Measurements from ENCODE around the gene FHDC1.

FHDC1 gene

GRCh38 chr4:152928286-152928685, 7.8 kb upstream of the FHDC1 start:
- no peaks in the 10 kb centered on the region for H3K27me3 ChIP-seq (ENCODE audit: control insufficient read depth, insufficient read depth, low read length, poor library complexity, severe bottlenecking)
- H3K4me1 ChIP-seq (ENCODE audit: control insufficient read depth, insufficient read depth, low read length): peaks cover 21% of the 10 kb centered on the region
- H3K27ac ChIP-seq (ENCODE audit: insufficient read depth, low read depth, low read length, poor library complexity, severe bottlenecking): no peak overlapping the region
- no peak overlapping the region for H3K4me3 ChIP-seq (ENCODE audit: insufficient read depth, low read depth, low read length)
- no peaks in the 10 kb centered on the region for H3K9me3 ChIP-seq (ENCODE audit: control insufficient read depth, low read length)
- WGBS, 2 experiments: 97% methylated on average over 4 of the region's 4 CpGs
- no peaks in the 10 kb centered on the region for H3K36me3 ChIP-seq (ENCODE audit: control insufficient read depth, insufficient read depth, low read length)

- Histone ChIP-seq H3K4me3 (ENCODE audit: insufficient read depth, low read depth, low read length) (no peak overlapping the region), H3K27me3 (ENCODE audit: control insufficient read depth, insufficient read depth, low read length, poor library complexity, severe bottlenecking) (peaks cover 10% of the 10 kb centered on the region), H3K4me1 (ENCODE audit: control insufficient read depth, insufficient read depth, low read length) (peaks cover 21% of the 10 kb centered on the region), H3K9me3 (ENCODE audit: control insufficient read depth, low read length) (no peaks in the 10 kb centered on the region), H3K36me3 (ENCODE audit: control insufficient read depth, insufficient read depth, low read length) (no peaks in the 10 kb centered on the region), H3K27ac (ENCODE audit: insufficient read depth, low read depth, low read length, poor library complexity, severe bottlenecking) (no peak overlapping the region)
- 0% methylated on average over 1 of the region's 1 CpG for WGBS, 2 experiments
Observed at GRCh38 chr4:152929888-152930287, 6.2 kb upstream of the FHDC1 start.

GRCh38 chr4:152935143-152935542, 980 bp upstream of the FHDC1 start:
- no peak overlapping the region for H3K27ac ChIP-seq (ENCODE audit: insufficient read depth, low read depth, low read length, poor library complexity, severe bottlenecking)
- no peaks in the 10 kb centered on the region for H3K9me3 ChIP-seq (ENCODE audit: control insufficient read depth, low read length)
- peaks cover 8% of the 10 kb centered on the region for H3K4me1 ChIP-seq (ENCODE audit: control insufficient read depth, insufficient read depth, low read length)
- H3K4me3 ChIP-seq (ENCODE audit: insufficient read depth, low read depth, low read length): peak overlapping the region; percentile 68
- WGBS, 2 experiments: 5 to 6% methylated on average over 16 of the region's 16 CpGs
- peaks cover 57% of the 10 kb centered on the region for H3K27me3 ChIP-seq (ENCODE audit: control insufficient read depth, insufficient read depth, low read length, poor library complexity, severe bottlenecking)
- H3K36me3 ChIP-seq (ENCODE audit: control insufficient read depth, insufficient read depth, low read length): no peaks in the 10 kb centered on the region

GRCh38 chr4:152936446-152937335, 568 bp downstream of the FHDC1 start:
- 0% methylated on average over 93 of the region's 93 CpGs for WGBS, 2 experiments
- H3K9me3 ChIP-seq (ENCODE audit: control insufficient read depth, low read length): no peaks in the 10 kb centered on the region
- no peak overlapping the region for H3K27ac ChIP-seq (ENCODE audit: insufficient read depth, low read depth, low read length, poor library complexity, severe bottlenecking)
- H3K4me1 ChIP-seq (ENCODE audit: control insufficient read depth, insufficient read depth, low read length): no peaks in the 10 kb centered on the region
- no peaks in the 10 kb centered on the region for H3K36me3 ChIP-seq (ENCODE audit: control insufficient read depth, insufficient read depth, low read length)
- peaks cover 57% of the 10 kb centered on the region for H3K27me3 ChIP-seq (ENCODE audit: control insufficient read depth, insufficient read depth, low read length, poor library complexity, severe bottlenecking)
- peak overlapping the region; percentile 68 for H3K4me3 ChIP-seq (ENCODE audit: insufficient read depth, low read depth, low read length)

GRCh38 chr4:152937336-152938236, 1.5 kb downstream of the FHDC1 start:
- H3K27me3 ChIP-seq (ENCODE audit: control insufficient read depth, insufficient read depth, low read length, poor library complexity, severe bottlenecking): peaks cover 57% of the 10 kb centered on the region
- 1% methylated on average over 91 of the region's 91 CpGs for WGBS, 2 experiments
- H3K4me3 ChIP-seq (ENCODE audit: insufficient read depth, low read depth, low read length): peak overlapping the region; percentile 68
- H3K36me3 ChIP-seq (ENCODE audit: control insufficient read depth, insufficient read depth, low read length): no peaks in the 10 kb centered on the region
- no peak overlapping the region for H3K27ac ChIP-seq (ENCODE audit: insufficient read depth, low read depth, low read length, poor library complexity, severe bottlenecking)
- no peaks in the 10 kb centered on the region for H3K4me1 ChIP-seq (ENCODE audit: control insufficient read depth, insufficient read depth, low read length)
- H3K9me3 ChIP-seq (ENCODE audit: control insufficient read depth, low read length): no peaks in the 10 kb centered on the region

- peak overlapping the region; percentile 68 for H3K4me3 ChIP-seq (ENCODE audit: insufficient read depth, low read depth, low read length)
- peaks cover 57% of the 10 kb centered on the region for H3K27me3 ChIP-seq (ENCODE audit: control insufficient read depth, insufficient read depth, low read length, poor library complexity, severe bottlenecking)
- H3K9me3 ChIP-seq (ENCODE audit: control insufficient read depth, low read length): no peaks in the 10 kb centered on the region
- H3K27ac ChIP-seq (ENCODE audit: insufficient read depth, low read depth, low read length, poor library complexity, severe bottlenecking): no peak overlapping the region
- no peaks in the 10 kb centered on the region for H3K36me3 ChIP-seq (ENCODE audit: control insufficient read depth, insufficient read depth, low read length)
- no peaks in the 10 kb centered on the region for H3K4me1 ChIP-seq (ENCODE audit: control insufficient read depth, insufficient read depth, low read length)
- WGBS, 2 experiments: 45 to 50% methylated on average over 16 to 17 of the region's 17 CpGs
Observed at GRCh38 chr4:152938237-152938947, 2.3 kb downstream of the FHDC1 start.

GRCh38 chr4:152939621-152940020, 3.5 kb downstream of the FHDC1 start:
- no peak overlapping the region for H3K27ac ChIP-seq (ENCODE audit: insufficient read depth, low read depth, low read length, poor library complexity, severe bottlenecking)
- no peaks in the 10 kb centered on the region for H3K4me1 ChIP-seq (ENCODE audit: control insufficient read depth, insufficient read depth, low read length)
- no peak overlapping the region for H3K4me3 ChIP-seq (ENCODE audit: insufficient read depth, low read depth, low read length)
- WGBS, 2 experiments: 75 to 78% methylated on average over 2 of the region's 2 CpGs
- peaks cover 50% of the 10 kb centered on the region for H3K27me3 ChIP-seq (ENCODE audit: control insufficient read depth, insufficient read depth, low read length, poor library complexity, severe bottlenecking)
- H3K36me3 ChIP-seq (ENCODE audit: control insufficient read depth, insufficient read depth, low read length): no peaks in the 10 kb centered on the region
- H3K9me3 ChIP-seq (ENCODE audit: control insufficient read depth, low read length): no peaks in the 10 kb centered on the region

- Histone ChIP-seq H3K4me1 (ENCODE audit: control insufficient read depth, insufficient read depth, low read length) (no peaks in the 10 kb centered on the region), H3K27me3 (ENCODE audit: control insufficient read depth, insufficient read depth, low read length, poor library complexity, severe bottlenecking) (peaks cover 42% of the 10 kb centered on the region), H3K36me3 (ENCODE audit: control insufficient read depth, insufficient read depth, low read length) (no peaks in the 10 kb centered on the region), H3K27ac (ENCODE audit: insufficient read depth, low read depth, low read length, poor library complexity, severe bottlenecking) (no peak overlapping the region), H3K4me3 (ENCODE audit: insufficient read depth, low read depth, low read length) (no peak overlapping the region), H3K9me3 (ENCODE audit: control insufficient read depth, low read length) (no peaks in the 10 kb centered on the region)
- WGBS, 2 experiments: 94 to 97% methylated on average over 1 to 2 of the region's 2 CpGs
Observed at GRCh38 chr4:152940461-152940860, 4.3 kb downstream of the FHDC1 start.

GRCh38 chr4:152941411-152941810, 5.3 kb downstream of the FHDC1 start:
- H3K9me3 ChIP-seq (ENCODE audit: control insufficient read depth, low read length): no peaks in the 10 kb centered on the region
- H3K4me1 ChIP-seq (ENCODE audit: control insufficient read depth, insufficient read depth, low read length): no peaks in the 10 kb centered on the region
- H3K36me3 ChIP-seq (ENCODE audit: control insufficient read depth, insufficient read depth, low read length): no peaks in the 10 kb centered on the region
- 89 to 100% methylated on average over 1 of the region's 1 CpG for WGBS, 2 experiments
- no peak overlapping the region for H3K27ac ChIP-seq (ENCODE audit: insufficient read depth, low read depth, low read length, poor library complexity, severe bottlenecking)
- H3K27me3 ChIP-seq (ENCODE audit: control insufficient read depth, insufficient read depth, low read length, poor library complexity, severe bottlenecking): peaks cover 32% of the 10 kb centered on the region
- no peak overlapping the region for H3K4me3 ChIP-seq (ENCODE audit: insufficient read depth, low read depth, low read length)
